Lower leg skin (tissue), 4 donors: ENCODE data around the gene DYNC1I1. TPM values are rescaled to one million over a fixed set of nuclear protein-coding genes. Genes with fewer than 3 reads are reported as not detected.
A peak's percentile ranks its signal among the peaks of the same experiment; 100 is the strongest.

Experiments
- DNase-seq, 2 donors: peaks; one replicate each; pipeline ENCODE4 v3.0.0-alpha.2; 2019; ENCODE audit warnings: low spot score in 2 of 2
- H3K4me3 ChIP-seq: fragments of 200-600 bp; sonication (generic); 2 replicates; pipeline ENCODE4 v1.5.1; 2017; ENCODE audit warnings: mild to moderate bottlenecking, low read depth; ENCODE audit not compliant: poor library complexity, severe bottlenecking
- CTCF ChIP-seq, 3 donors: fragments of 450-650 bp; IDR thresholded peaks; one replicate each; pipeline ENCODE4 v1.5.1; 2016; ENCODE audit warnings: antibody characterized with exemption in 3 of 3, mild to moderate bottlenecking in 3 of 3, moderate library complexity in 2 of 3
- POLR2A ChIP-seq, 2 donors: fragments of 450-650 bp; IDR thresholded peaks; one replicate each; pipeline ENCODE4 v1.6.1; 2016 to 2017; ENCODE audit warnings: antibody characterized with exemption in 2 of 2, mild to moderate bottlenecking in 1 of 2, moderate library complexity in 1 of 2
- WGBS, 2 donors: methylation state at CpG; one replicate each; pipeline ENCODE4 v1.1.5; 2018; 5-methylcytosine and 5-hydroxymethylcytosine counted together
- intact Hi-C: fragments of 100-400 bp; cut with DNase I; formaldehyde crosslinking; loops from one replicate; pipeline ENCODE4 v1.15.0; 2023; ENCODE audit warnings: low total_unique reads
- total RNA-seq, 4 donors: library from RNA; depleted of rRNA; stranded (reverse); fragments of >200 nt; gene quantifications; one replicate each; pipeline ENCODE4 v1.1.0, GENCODE V29; 2016

Gene DYNC1I1
- total RNA-seq, 4 donors from 2014 or later, result 0.97 to 7.6 (median 3.7) TPM

GRCh38 chr7:95915731-95916130 is 143.4 kb downstream of the DYNC1I1 start:
- 83 to 86% methylated on average over 3 of the region's 3 CpGs for WGBS, 2 donors
- H3K4me3 ChIP-seq, result no peak overlapping the region
- no peak for TF ChIP-seq POLR2A (IDR thresholded peaks at IDR 0.05)
- no peak for TF ChIP-seq CTCF (IDR thresholded peaks at IDR 0.05)
- intact Hi-C loops, result no loop called here
- DNase-seq, result no peak

- intact Hi-C loops, result no loop called here
- TF ChIP-seq POLR2A (IDR thresholded peaks at IDR 0.05), result no peak
- TF ChIP-seq CTCF (IDR thresholded peaks at IDR 0.05), result peak in 1 of 3 donors; percentile 66
- no peak overlapping the region for H3K4me3 ChIP-seq
- DNase-seq, result peak; percentile 82 to 97
- WGBS, 2 donors, result 39 to 41% methylated on average over 19 of the region's 19 CpGs
Observed at GRCh38 chr7:95916573-95917297, 144.4 kb downstream of the DYNC1I1 start.

GRCh38 chr7:95917634-95918033 is 145.3 kb downstream of the DYNC1I1 start:
- intact Hi-C loops, result no loop called here
- 88 to 90% methylated on average over 8 of the region's 8 CpGs for WGBS, 2 donors

GRCh38 chr7:95919556-95919955 is 147.2 kb downstream of the DYNC1I1 start:
- no peak overlapping the region for H3K4me3 ChIP-seq
- intact Hi-C loops, result no loop called here
- WGBS, 2 donors, result 80 to 87% methylated on average over 2 of the region's 2 CpGs
- DNase-seq, result no peak
- no peak for TF ChIP-seq POLR2A (IDR thresholded peaks at IDR 0.05)
- no peak for TF ChIP-seq CTCF (IDR thresholded peaks at IDR 0.05)

More at GRCh38 chr7:95917634-95918033, 145.3 kb downstream of the DYNC1I1 start:
- TF ChIP-seq CTCF (IDR thresholded peaks at IDR 0.05), result no peak
- no peak for TF ChIP-seq POLR2A (IDR thresholded peaks at IDR 0.05)
- no peak overlapping the region for H3K4me3 ChIP-seq
- DNase-seq, result no peak

GRCh38 chr7:95921543-95921942 is 149.2 kb downstream of the DYNC1I1 start:
- no peak overlapping the region for H3K4me3 ChIP-seq
- TF ChIP-seq CTCF (IDR thresholded peaks at IDR 0.05) (no peak), POLR2A (IDR thresholded peaks at IDR 0.05) (no peak)
- 56 to 73% methylated on average over 3 of the region's 3 CpGs for WGBS, 2 donors
- intact Hi-C loops, result no loop called here
- no peak for DNase-seq

- intact Hi-C loops, result no loop called here
- WGBS, 2 donors, result 54 to 63% methylated on average over 3 of the region's 3 CpGs
- no peak overlapping the region for H3K4me3 ChIP-seq
- TF ChIP-seq POLR2A (IDR thresholded peaks at IDR 0.05), result no peak
- no peak for TF ChIP-seq CTCF (IDR thresholded peaks at IDR 0.05)
- no peak for DNase-seq
Observed at GRCh38 chr7:95922191-95922590, 149.8 kb downstream of the DYNC1I1 start.
